Measurements from ENCODE around the gene CDS2. TPM values are rescaled to one million over a fixed set of nuclear protein-coding genes. Genes with fewer than 3 reads are reported as not detected.

Gene CDS2
- total RNA-seq, 4 donors from 2014 or later: 12.3 to 16.9 (median 14.7) TPM

DNA sequence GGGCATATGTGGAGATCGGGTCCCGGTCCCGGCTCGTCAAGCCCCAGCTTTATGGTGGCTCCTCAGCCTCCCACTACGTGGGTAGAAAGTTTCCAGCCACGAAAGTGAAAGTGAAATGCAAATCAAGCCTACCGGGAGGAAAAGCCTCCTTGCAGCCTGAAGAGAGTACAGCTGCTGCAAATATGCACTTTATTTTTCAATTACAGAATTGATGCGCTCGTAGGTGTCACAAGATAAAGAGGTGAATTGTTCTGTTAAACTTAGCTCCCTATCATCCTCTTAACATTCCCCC lies 6.7 kb upstream of the CDS2 start:
- intact Hi-C loops (cut with DNase I; ENCODE audit: low total_unique reads): no loop called here
- WGBS, 2 donors: 0% methylated on average over 9 of the region's 9 CpGs
- H3K4me3 ChIP-seq (ENCODE audit: low read depth, poor library complexity, severe bottlenecking): peak overlapping the region; percentile 28
- TF ChIP-seq, protein P1, sequence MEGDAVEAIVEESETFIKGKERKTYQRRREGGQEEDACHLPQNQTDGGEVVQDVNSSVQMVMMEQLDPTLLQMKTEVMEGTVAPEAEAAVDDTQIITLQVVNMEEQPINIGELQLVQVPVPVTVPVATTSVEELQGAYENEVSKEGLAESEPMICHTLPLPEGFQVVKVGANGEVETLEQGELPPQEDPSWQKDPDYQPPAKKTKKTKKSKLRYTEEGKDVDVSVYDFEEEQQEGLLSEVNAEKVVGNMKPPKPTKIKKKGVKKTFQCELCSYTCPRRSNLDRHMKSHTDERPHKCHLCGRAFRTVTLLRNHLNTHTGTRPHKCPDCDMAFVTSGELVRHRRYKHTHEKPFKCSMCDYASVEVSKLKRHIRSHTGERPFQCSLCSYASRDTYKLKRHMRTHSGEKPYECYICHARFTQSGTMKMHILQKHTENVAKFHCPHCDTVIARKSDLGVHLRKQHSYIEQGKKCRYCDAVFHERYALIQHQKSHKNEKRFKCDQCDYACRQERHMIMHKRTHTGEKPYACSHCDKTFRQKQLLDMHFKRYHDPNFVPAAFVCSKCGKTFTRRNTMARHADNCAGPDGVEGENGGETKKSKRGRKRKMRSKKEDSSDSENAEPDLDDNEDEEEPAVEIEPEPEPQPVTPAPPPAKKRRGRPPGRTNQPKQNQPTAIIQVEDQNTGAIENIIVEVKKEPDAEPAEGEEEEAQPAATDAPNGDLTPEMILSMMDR (IDR thresholded peaks at IDR 0.05): no peak
- TF ChIP-seq POLR2A (IDR thresholded peaks at IDR 0.05): no peak
- no peak for DNase-seq (ENCODE audit: low spot score in 2 of 2)

DNA sequence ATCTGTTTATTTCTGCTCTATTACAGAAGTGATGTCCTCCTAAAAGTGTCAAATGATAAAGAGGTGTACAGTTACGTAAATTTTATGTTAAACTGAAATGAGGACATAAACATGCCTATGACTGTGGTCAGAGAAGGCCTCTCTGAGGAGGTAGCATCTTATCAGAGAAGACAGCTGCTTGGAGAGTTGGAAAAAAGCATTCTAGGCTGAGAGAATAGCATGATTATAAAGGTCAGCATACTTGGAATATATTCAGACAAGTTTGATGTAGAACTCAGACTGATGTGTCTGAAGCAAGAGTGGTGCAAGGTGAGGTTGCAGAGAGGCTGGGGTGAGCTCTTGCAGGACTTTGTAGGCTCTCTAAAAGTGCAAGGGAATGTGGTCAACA lies 3.9 kb upstream of the CDS2 start:
- 92 to 100% methylated on average over 1 of the region's 1 CpG for WGBS, 2 donors
- TF ChIP-seq, protein P1 (IDR thresholded peaks at IDR 0.05): no peak
- no peak for TF ChIP-seq POLR2A (IDR thresholded peaks at IDR 0.05)
- H3K4me3 ChIP-seq (ENCODE audit: low read depth, poor library complexity, severe bottlenecking): no peak overlapping the region
- intact Hi-C loops (cut with DNase I; ENCODE audit: low total_unique reads): no loop called here
- DNase-seq (ENCODE audit: low spot score in 2 of 2): no peak

DNA sequence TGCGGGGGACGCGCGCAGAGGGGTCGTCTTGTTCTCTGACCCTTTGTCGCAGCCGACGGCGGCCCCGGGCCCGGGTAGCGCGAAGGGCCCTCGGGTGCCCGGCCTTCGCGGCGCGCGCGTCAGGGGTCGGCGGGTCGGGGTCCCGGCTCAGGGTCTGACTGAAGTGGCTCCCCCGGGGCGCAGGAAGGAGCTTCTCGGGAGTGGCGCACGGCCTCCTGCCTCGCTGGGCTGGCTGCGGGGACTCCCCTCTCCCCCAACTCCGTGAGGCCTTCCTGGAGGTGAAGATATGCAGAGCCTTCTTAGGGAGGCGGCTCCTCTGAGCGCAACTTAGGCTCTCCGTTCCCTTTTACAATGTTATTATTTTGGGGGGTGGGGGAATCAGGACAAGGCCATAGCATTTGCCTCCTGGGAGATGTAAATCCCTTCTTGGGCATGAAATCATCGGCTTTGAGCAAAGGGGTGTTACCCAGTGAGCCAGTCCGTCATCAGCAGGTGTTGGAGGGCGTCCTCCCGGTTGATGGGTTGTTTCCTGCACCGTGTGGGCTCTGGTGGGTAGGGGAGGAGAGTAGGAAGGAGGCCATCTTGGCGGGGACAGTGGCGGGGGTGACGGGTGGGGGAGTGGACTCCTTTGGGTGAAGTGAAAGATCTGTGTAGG lies 523 bp downstream of the CDS2 start:
- H3K4me3 ChIP-seq (ENCODE audit: low read depth, poor library complexity, severe bottlenecking): peak overlapping the region; percentile 76
- 0 to 1% methylated on average over 39 to 40 of the region's 44 CpGs for WGBS, 2 donors
- intact Hi-C loops (cut with DNase I; ENCODE audit: low total_unique reads): loop anchor here (5.0 kb wide), 1 partner anchor 65 kb away; no protein-coding TSS in a partner anchor
- DNase-seq (ENCODE audit: low spot score in 2 of 2): peak; percentile 41 to 92
- no peak for TF ChIP-seq POLR2A (IDR thresholded peaks at IDR 0.05)
- TF ChIP-seq, protein P1 (IDR thresholded peaks at IDR 0.05): no peak

DNA sequence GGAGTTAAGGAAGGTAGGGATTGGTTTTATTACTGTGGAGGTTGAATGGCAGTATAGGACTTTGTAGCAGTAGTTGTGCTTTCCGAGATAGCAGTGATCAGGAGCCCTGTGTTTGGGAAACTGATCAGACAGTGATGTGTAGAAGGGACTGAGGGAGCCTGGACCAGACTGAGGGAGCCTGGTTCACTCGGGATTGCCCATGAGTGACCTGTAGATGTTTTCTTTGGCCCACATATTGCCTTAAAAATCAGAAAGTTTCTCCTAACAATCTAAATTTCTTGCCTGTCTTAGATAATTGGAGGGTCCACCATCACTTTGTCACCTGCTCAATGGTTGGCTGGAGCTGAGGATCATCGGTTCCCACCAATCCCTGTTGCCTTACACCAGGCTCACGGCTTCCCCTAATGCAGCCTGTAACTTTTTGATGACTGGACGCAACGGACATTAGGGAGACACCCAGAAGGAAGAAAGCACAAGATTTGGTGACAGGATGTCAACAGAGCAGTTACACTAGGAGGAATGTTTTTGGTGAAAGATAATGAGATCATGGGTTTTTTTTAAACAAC lies 1.1 kb downstream of the CDS2 start:
- intact Hi-C loops (cut with DNase I; ENCODE audit: low total_unique reads): loop anchor here (5.0 kb wide), 1 partner anchor 64 kb away; no protein-coding TSS in a partner anchor
- TF ChIP-seq, protein P1 (IDR thresholded peaks at IDR 0.05): no peak
- TF ChIP-seq POLR2A (IDR thresholded peaks at IDR 0.05): no peak
- 36 to 37% methylated on average over 6 of the region's 6 CpGs for WGBS, 2 donors
- peak in 1 of 2 donors; percentile 37 for DNase-seq (ENCODE audit: low spot score in 2 of 2)
- no peak overlapping the region for H3K4me3 ChIP-seq (ENCODE audit: low read depth, poor library complexity, severe bottlenecking)

DNA sequence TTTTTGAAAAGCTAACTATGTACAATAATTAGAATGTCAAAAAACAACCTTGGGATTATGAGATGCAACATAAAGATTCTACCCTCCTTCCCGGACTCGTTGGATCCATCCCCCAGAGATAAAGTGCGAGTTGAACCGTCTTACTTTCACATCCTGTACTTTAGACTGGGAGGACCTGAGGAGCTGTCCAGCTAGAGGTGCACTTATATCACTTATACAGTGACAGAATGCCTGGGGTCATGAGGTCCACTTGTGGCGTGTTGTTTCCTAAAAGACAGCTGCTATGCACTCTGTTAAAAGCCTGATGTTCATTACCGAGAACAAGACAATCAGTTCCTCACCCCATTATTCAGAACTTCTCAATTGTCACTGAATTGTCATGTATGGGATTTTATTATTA lies 2.1 kb downstream of the CDS2 start:
- intact Hi-C loops (cut with DNase I; ENCODE audit: low total_unique reads): loop anchor here (5.0 kb wide), 1 partner anchor 63 kb away; no protein-coding TSS in a partner anchor
- 73 to 75% methylated on average over 6 of the region's 6 CpGs for WGBS, 2 donors
- DNase-seq (ENCODE audit: low spot score in 2 of 2): no peak
- H3K4me3 ChIP-seq (ENCODE audit: low read depth, poor library complexity, severe bottlenecking): no peak overlapping the region
- TF ChIP-seq POLR2A (IDR thresholded peaks at IDR 0.05): no peak
- TF ChIP-seq, protein P1 (IDR thresholded peaks at IDR 0.05): no peak

All from lower leg skin (tissue), 4 donors.